ENCODE data around the gene ASB9. TPM values are rescaled to one million over a fixed set of nuclear protein-coding genes. Genes with fewer than 3 reads are reported as not detected.
A peak's percentile ranks its signal among the peaks of the same experiment; 100 is the strongest.

The ASB9 gene
- total RNA-seq, 4 donors from 2014 or later: 1.1 to 2.1 TPM; not detected in 2

- no peaks in the 10 kb centered on the region for H3K27me3 ChIP-seq
- DNase-seq: no peak
- no peaks in the 10 kb centered on the region for H3K9me3 ChIP-seq
- no peak overlapping the region for H3K4me3 ChIP-seq
- no peaks in the 10 kb centered on the region for H3K4me1 ChIP-seq
- TF ChIP-seq POLR2A (IDR thresholded peaks at IDR 0.05): no peak
- TF ChIP-seq CTCF (IDR thresholded peaks at IDR 0.05): no peak
- no peak overlapping the region for H3K27ac ChIP-seq
- no peaks in the 10 kb centered on the region for H3K36me3 ChIP-seq
Observed at GRCh38 chrX:15254852-15255251, 15.0 kb downstream of the ASB9 start.

GRCh38 chrX:15245896-15246295 lies 24.0 kb downstream of the ASB9 start:
- no peak for DNase-seq
- Histone ChIP-seq H3K27ac (no peak overlapping the region), H3K27me3 (no peaks in the 10 kb centered on the region), H3K36me3 (no peaks in the 10 kb centered on the region), H3K9me3 (no peaks in the 10 kb centered on the region), H3K4me1 (no peaks in the 10 kb centered on the region), H3K4me3 (no peak overlapping the region)
- no peak for TF ChIP-seq CTCF (IDR thresholded peaks at IDR 0.05)

GRCh38 chrX:15244421-15244820 lies 25.5 kb downstream of the ASB9 start:
- TF ChIP-seq POLR2A (IDR thresholded peaks at IDR 0.05) (no peak), CTCF (IDR thresholded peaks at IDR 0.05) (no peak)
- H3K9me3 ChIP-seq: no peaks in the 10 kb centered on the region
- no peak for DNase-seq
- no peak overlapping the region for H3K4me3 ChIP-seq
- no peaks in the 10 kb centered on the region for H3K4me1 ChIP-seq
- H3K27ac ChIP-seq: no peak overlapping the region
- H3K36me3 ChIP-seq: no peaks in the 10 kb centered on the region
- no peaks in the 10 kb centered on the region for H3K27me3 ChIP-seq

DNA sequence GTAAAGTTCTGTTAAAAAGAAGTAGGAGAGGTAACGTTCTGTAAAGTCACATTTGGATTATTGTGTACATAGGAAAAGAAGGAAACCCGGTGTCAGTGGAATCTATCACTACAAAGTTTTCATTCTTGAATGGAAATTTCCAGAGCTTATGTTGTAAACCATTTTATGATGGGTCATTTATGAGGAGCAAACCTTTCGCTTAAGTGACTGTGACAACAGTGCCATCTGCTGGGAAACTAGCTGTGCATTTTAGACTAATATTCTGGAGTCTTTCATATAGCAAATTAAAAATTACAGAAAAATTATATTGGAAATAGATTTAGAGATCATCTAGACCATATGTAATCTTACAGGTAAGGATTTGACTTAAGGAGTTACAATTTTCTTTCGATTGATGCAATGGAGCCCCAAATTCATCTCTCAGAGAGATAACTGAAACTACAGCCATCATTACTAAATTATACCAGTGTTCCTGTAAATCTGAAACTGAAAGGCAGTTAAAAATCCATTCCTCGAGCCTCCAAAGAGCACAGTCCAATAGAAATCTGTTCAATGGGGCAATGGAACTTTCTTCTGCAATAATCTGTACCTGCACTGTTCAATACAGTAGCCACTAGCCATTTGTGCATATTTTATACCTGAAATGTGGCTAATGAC lies 26.9 kb downstream of the ASB9 start:
- TF ChIP-seq CTCF (IDR thresholded peaks at IDR 0.05): peak in 4 of 6 experiments; percentile 35 to 70 (median 60)
- TF ChIP-seq POLR2A (IDR thresholded peaks at IDR 0.05): no peak
- DNase-seq: peak in 1 of 3 donors; percentile 65

DNA sequence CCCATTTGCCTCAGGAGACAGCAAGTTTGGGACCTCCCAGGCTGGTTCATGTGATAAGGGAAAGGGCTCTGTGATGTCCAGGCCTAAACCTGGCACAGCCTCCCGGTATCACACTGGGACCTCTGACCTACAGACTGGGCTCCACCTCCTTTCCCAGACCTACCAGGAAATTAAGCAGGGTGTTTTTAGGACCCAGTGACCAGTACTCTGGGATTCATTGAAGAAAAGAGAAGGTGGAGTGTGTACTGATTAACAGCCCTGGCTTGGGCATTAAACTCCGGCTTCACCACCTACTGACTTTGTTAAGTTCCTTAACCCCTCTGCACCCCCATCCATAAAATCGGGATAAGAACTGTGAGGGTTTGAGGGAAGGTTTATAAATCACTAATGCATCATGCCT lies 28.6 kb downstream of the ASB9 start:
- H3K27me3 ChIP-seq: no peaks in the 10 kb centered on the region
- no peak overlapping the region for H3K4me3 ChIP-seq
- H3K4me1 ChIP-seq: no peaks in the 10 kb centered on the region
- H3K36me3 ChIP-seq: no peaks in the 10 kb centered on the region
- H3K9me3 ChIP-seq: no peaks in the 10 kb centered on the region
- DNase-seq: no peak
- TF ChIP-seq CTCF (IDR thresholded peaks at IDR 0.05) (no peak), POLR2A (IDR thresholded peaks at IDR 0.05) (no peak)
- no peak overlapping the region for H3K27ac ChIP-seq

More for the DNA sequence above, 26.9 kb downstream of the ASB9 start:
- Histone ChIP-seq H3K36me3 (no peaks in the 10 kb centered on the region), H3K4me3 (no peak overlapping the region), H3K27me3 (no peaks in the 10 kb centered on the region), H3K27ac (no peak overlapping the region), H3K9me3 (no peaks in the 10 kb centered on the region), H3K4me1 (no peaks in the 10 kb centered on the region)

- no peaks in the 10 kb centered on the region for H3K9me3 ChIP-seq
Observed at GRCh38 chrX:15240414-15240813, 29.5 kb downstream of the ASB9 start.

More at GRCh38 chrX:15240414-15240813, 29.5 kb downstream of the ASB9 start:
- H3K36me3 ChIP-seq: no peaks in the 10 kb centered on the region
- H3K27ac ChIP-seq: no peak overlapping the region
- H3K27me3 ChIP-seq: no peaks in the 10 kb centered on the region
- DNase-seq: no peak
- no peak overlapping the region for H3K4me3 ChIP-seq
- no peak for TF ChIP-seq POLR2A (IDR thresholded peaks at IDR 0.05)
- TF ChIP-seq CTCF (IDR thresholded peaks at IDR 0.05): no peak
- H3K4me1 ChIP-seq: no peaks in the 10 kb centered on the region
